IPS DF 4.7 (cell line): ENCODE data around the gene ITIH1.

Experiments
- DNase-seq: peaks from one replicate; pipeline ENCODE4 v3.0.0-alpha.2; 2013; ENCODE audit warnings: low spot score; ENCODE audit errors: extremely low read depth

Gene ITIH1

DNA sequence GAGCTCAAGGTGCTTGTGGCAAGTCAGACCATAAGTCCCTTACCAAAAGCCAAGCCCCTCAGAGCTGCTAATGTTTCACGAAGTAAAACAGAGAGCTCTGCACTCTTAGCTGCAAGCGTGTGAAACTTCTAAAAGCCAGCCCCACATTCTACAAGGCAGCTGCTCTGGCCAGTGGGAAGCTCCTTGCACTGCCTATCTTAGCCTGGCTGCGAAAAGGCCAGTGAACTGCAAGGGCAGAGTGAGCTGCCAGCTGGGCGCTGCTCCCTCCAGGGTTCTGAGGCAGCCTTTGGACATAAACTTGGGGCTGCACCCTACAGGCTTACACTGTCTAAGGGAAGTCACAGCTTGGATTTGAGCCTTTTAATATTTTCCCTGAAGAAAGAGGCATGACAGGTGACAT lies 59.6 kb downstream of the ITIH1 start:
- no peak for DNase-seq

DNA sequence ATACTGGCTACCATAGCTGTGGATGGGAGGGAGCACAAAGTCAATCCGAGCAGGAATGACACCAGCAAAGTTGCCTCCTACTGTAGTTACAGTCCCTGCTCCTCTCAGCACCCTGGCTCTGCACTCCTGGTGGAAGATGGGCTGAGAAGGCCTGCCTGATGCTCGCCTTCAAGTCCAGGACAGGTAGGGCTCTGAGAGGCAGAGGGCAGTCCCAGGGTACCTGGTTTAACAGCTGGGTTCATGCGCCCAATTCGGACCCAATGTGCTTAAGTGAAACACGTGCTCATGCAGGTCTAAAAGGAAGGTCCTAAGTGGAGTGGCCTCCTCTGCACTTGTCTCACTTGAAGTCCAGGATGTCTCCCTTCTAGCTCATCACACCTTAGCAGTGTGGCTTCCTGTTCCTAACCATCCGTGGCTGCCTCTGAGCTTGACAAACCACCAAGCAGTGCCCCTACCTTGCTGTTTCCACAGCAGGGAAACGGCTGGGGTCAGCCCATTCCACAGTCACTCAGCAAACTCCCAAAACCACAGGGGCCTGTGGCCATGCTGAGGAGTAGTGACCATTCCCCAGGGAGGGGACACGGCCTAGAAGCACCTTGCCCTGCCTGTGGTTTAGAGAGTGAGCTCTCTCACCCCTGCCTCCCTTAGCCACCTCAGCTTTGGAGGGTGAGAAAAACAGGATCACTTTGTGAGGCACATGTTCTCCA lies 61.3 kb downstream of the ITIH1 start:
- no peak for DNase-seq

- DNase-seq: no peak
Measured at GRCh38 chr3:52839268-52839575, 61.8 kb downstream of the ITIH1 start.

DNA sequence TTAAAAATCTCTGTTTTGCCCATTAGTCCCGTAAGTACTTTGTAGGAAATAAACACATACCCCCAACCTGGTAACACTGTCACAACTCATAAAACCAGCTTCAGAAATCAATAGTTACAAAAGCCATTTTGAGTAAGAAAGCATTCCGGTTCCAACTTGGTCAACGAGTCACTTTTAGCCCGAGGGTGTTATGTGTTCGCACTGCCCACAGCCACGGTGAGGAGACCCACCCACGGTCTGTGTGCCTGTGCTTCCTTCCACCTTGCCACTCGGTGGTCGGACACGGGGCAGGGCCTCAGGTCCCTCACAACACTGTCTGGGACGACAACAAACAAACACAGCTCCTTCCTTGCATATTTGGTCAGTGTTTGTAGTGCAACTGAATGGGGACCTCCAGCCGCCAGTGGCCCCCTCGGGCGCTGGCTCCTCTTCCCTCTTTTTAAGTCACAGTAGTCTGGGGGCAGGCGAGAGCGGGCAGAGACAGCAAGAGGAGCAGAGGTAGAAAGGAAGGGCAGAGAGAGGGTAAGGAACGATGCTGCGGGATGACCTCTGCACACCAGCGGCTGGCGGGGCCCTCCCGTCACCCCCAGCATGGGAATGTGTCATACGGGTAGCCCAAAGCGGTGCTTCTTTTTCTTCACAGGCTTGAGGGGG lies 62.6 kb downstream of the ITIH1 start:
- DNase-seq: no peak

GRCh38 chr3:52841211-52841980 lies 64.0 kb downstream of the ITIH1 start:
- DNase-seq: no peak
